Measurements from ENCODE around the gene NME1.

GRCh38 chr17:51169340-51169739 lies 16.0 kb downstream of the NME1 start:
- TF ChIP-seq GATA2 (IDR thresholded peaks at IDR 0.05; ENCODE audit: low read depth, low read length) = no peak
- no peak for TF ChIP-seq GATA3 (IDR thresholded peaks at IDR 0.05; ENCODE audit: low read depth, low read length)

Data from SH-SY5Y (cell line).